K562 (cell line): ENCODE results near the gene PTH2. TPM values are rescaled to one million over a fixed set of nuclear protein-coding genes. Genes with fewer than 3 reads are reported as not detected.
A peak's percentile ranks its signal among the peaks of the same experiment; 100 is the strongest.

ENCODE experiments used
- ATF2 ChIP-seq: sonication (generic); formaldehyde crosslinking; IDR thresholded peaks from 2 replicates; pipeline ENCODE4 v1.8.1; 2022; ENCODE audit warnings: missing genetic modification reagents
- HDAC6 ChIP-seq: IDR thresholded peaks from 2 replicates; pipeline ENCODE4 v1.6.1; 2012; ENCODE audit warnings: low read depth, mild to moderate bottlenecking, control low read depth, inconsistent platforms, low read length, moderate library complexity
- HINFP ChIP-seq: fragments of 450-650 bp; conservative IDR thresholded peaks from 2 replicates; pipeline ENCODE4 v1.6.1; 2016; ENCODE audit warnings: missing genetic modification characterization, low read depth, mild to moderate bottlenecking, control low read depth, missing compliant biosample characterization
- MECOM ChIP-seq: fragments of 250-450 bp; sonication (Bioruptor Pico); IDR thresholded peaks from 2 replicates; pipeline ENCODE4 v1.8.0; 2022; ENCODE audit warnings: inconsistent platforms
- MGA ChIP-seq: fragments of 450-650 bp; IDR thresholded peaks from 2 replicates; pipeline ENCODE4 v1.6.1; 2016; ENCODE audit warnings: mild to moderate bottlenecking, moderate library complexity
- RB1 ChIP-seq: fragments of 450-650 bp; IDR thresholded peaks from 2 replicates; pipeline ENCODE4 v1.6.1; 2017; ENCODE audit warnings: low read depth, mild to moderate bottlenecking
- ZNF584 ChIP-seq: fragments of 200-800 bp; sonication (Bioruptor generic); IDR thresholded peaks from 2 replicates; pipeline ENCODE4 v1.6.1; 2016; ENCODE audit warnings: low read depth, mild to moderate bottlenecking, missing genetic modification characterization, missing compliant biosample characterization
- ZNF75A ChIP-seq: fragments of 450-650 bp; formaldehyde crosslinking; IDR thresholded peaks from 2 replicates; pipeline ENCODE4 v1.4.0; 2020; ENCODE audit warnings: mild to moderate bottlenecking
- ZNF77 ChIP-seq: fragments of 250-450 bp; sonication (Bioruptor Pico); IDR thresholded peaks from 2 replicates; pipeline ENCODE4 v1.5.0; 2020
- ZNF785 ChIP-seq: fragments of 250-450 bp; sonication (Bioruptor Pico); IDR thresholded peaks from 2 replicates; pipeline ENCODE4 v1.4.0; 2020; ENCODE audit warnings: mild to moderate bottlenecking
- polyA plus RNA-seq, 8 experiments: library from polyadenylated mRNA; depleted of rRNA in 4 of 8; stranded (reverse) in 5 of 8; unstranded in 3 of 8; fragments of >200 nt; fragmentation: Nextera tagmentation in 2 of 8; fragmentation: Illumina TruSeq in 1 of 8; extraction: Ambion mirVana in 2 of 8; extraction: Trizol in 1 of 8; gene quantifications; 2 replicates each; pipeline versions ENCODE4 v1.2.1 to v1.2.3, GENCODE V29; 2011 to 2014; ENCODE audit warnings: inconsistent platforms in 1 of 8, missing spikeins in 1 of 8
- total RNA-seq, 7 experiments: library from RNA; depleted of rRNA in 6 of 7; stranded (reverse); fragments of >200 nt in 6 of 7; fragmentation: Illumina TruSeq in 2 of 7; extraction: Trizol in 2 of 7; gene quantifications; 2 replicates each; pipeline versions ENCODE4 v1.2.1 to v1.2.3, GENCODE V29; 2011 to 2021; ENCODE audit warnings: low replicate concordance in 1 of 7
- TF ChIP-seq, protein P1 (sequence below), 2 experiments: IDR thresholded peaks; 2 replicates each; pipeline ENCODE4 v1.6.1; 2011; ENCODE audit warnings: borderline replicate concordance in 1 of 2, control low read depth in 1 of 2, low read depth in 1 of 2, low read length in 1 of 2, mild to moderate bottlenecking in 1 of 2, mixed read lengths in 1 of 2, moderate library complexity in 1 of 2; ENCODE audit not compliant: insufficient read depth in 1 of 2, insufficient read length in 1 of 2, poor library complexity in 1 of 2, severe bottlenecking in 1 of 2; ENCODE audit errors: extremely low read depth in 1 of 2

PTH2 gene
- total and polyA plus RNA-seq, 9 of the 15 experiments (the other 6 are each of a cell fraction or from before 2014, with no cell fraction given) = 1.3 TPM; not detected in 8

- TF ChIP-seq MGA (peak; percentile 99), ATF2 (CRISPR knock-in tag) (peak; percentile 47; the same call in 1 of the 2 replicates), RB1 (peak; percentile 97), ZNF785 (CRISPR knock-in tag) (no peak), MECOM (CRISPR knock-in tag) (no peak), ZNF584 (0 out of 2 replicates have a peak, but pooled peaks have one; percentile 48), HDAC6 (peak; percentile 67; the same call in 1 of the 2 replicates), ZNF75A (CRISPR knock-in tag) (no peak), ZNF77 (CRISPR knock-in tag) (no peak), HINFP (tag) (peak; percentile 49; the same call in 1 of the 2 replicates)
- TF ChIP-seq, protein P1, sequence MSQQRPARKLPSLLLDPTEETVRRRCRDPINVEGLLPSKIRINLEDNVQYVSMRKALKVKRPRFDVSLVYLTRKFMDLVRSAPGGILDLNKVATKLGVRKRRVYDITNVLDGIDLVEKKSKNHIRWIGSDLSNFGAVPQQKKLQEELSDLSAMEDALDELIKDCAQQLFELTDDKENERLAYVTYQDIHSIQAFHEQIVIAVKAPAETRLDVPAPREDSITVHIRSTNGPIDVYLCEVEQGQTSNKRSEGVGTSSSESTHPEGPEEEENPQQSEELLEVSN (IDR thresholded peaks at IDR 0.05; ENCODE audit: borderline replicate concordance in 1 of 2, extremely low read depth in 1 of 2, insufficient read depth in 1 of 2, insufficient read length in 1 of 2, low read depth in 1 of 2, low read length in 1 of 2, poor library complexity in 1 of 2, severe bottlenecking in 1 of 2) = peak; percentile 99
These were observed 702 bp downstream of the PTH2 start (continued) for GRCh38 chr19:49422407-49423070.
